Amniotic stem cell (primary cell): ENCODE results near the gene TMEM203.

ENCODE experiments used
- DNase-seq: peaks from one replicate; lab custom pipeline; 2025; lab: John Stamatoyannopoulos, UW

Gene TMEM203

GRCh38 chr9:137228968-137229896 is 23.8 kb upstream of the TMEM203 start:
- DNase-seq = no peak

GRCh38 chr9:137228506-137228967 is 23.1 kb upstream of the TMEM203 start:
- no peak for DNase-seq

GRCh38 chr9:137227853-137228505 is 22.5 kb upstream of the TMEM203 start:
- no peak for DNase-seq

GRCh38 chr9:137227054-137227852 is 21.8 kb upstream of the TMEM203 start, which contains the start of gene RNF224:
RNF224 (plus strand) TSS chr9:137227502; CDS start chr9:137228336, 834 bp downstream.
- DNase-seq = peak; percentile 47

GRCh38 chr9:137226338-137227053 is 21.0 kb upstream of the TMEM203 start:
- DNase-seq = no peak

- DNase-seq = no peak
Measured at GRCh38 chr9:137225699-137226331, 20.4 kb upstream of the TMEM203 start.

GRCh38 chr9:137224830-137225694 is 19.6 kb upstream of the TMEM203 start, which contains the start of gene CYSRT1:
CYSRT1 (plus strand) TSS chr9:137225174; CDS start chr9:137225622, 448 bp downstream.
- DNase-seq = no peak

GRCh38 chr9:137223078-137223970 is 17.9 kb upstream of the TMEM203 start:
- DNase-seq = peak; percentile 95

- DNase-seq = no peak
Measured at GRCh38 chr9:137222190-137223077, 17.0 kb upstream of the TMEM203 start, which contains the start of gene RNF208. RNF208 (minus strand) TSS chr9:137222240; CDS start chr9:137221212, 1,028 bp downstream.

GRCh38 chr9:137221506-137222111 is 16.2 kb upstream of the TMEM203 start:
- DNase-seq = no peak

GRCh38 chr9:137221095-137221505 is 15.7 kb upstream of the TMEM203 start:
- DNase-seq = no peak

GRCh38 chr9:137220317-137221094 is 15.1 kb upstream of the TMEM203 start:
- DNase-seq = no peak

- no peak for DNase-seq
Measured at GRCh38 chr9:137219757-137220316, 14.4 kb upstream of the TMEM203 start.

GRCh38 chr9:137218754-137219271 is 13.4 kb upstream of the TMEM203 start:
- DNase-seq = no peak

GRCh38 chr9:137218212-137218753 is 12.8 kb upstream of the TMEM203 start:
- no peak for DNase-seq
